HEK293 (cell line): Measurements from ENCODE around the gene GLCCI1.

Source experiments
- CTCF ChIA-PET: fragments of 350-600 bp; formaldehyde crosslinking; extraction: SDS; loops from one replicate; lab custom pipeline; 2021; ENCODE audit warnings: antibody characterized with exemption; lab: Yijun Ruan, JAX
- POLR2A ChIA-PET: fragments of 300-600 bp; formaldehyde crosslinking; extraction: SDS; loops from one replicate; lab custom pipeline; 2020; ENCODE audit warnings: antibody characterized with exemption, inconsistent platforms; lab: Yijun Ruan, JAX
- H3K27ac ChIP-seq: fragments of 200-500 bp; sonication (Bioruptor generic); 2 replicates; pipeline ENCODE4 v1.5.1; 2014; ENCODE audit warnings: low read depth, low read length, control low read depth, inconsistent platforms; ENCODE audit errors: extremely low read depth
- H3K36me3 ChIP-seq, 2 experiments: fragments of 200-500 bp in 1 of 2; sonication (Bioruptor generic) in 1 of 2; 1 replicate in 1 of 2; 2 replicates in 1 of 2; pipeline ENCODE4 v1.5.1; 2014 to 2017; ENCODE audit warnings: inconsistent platforms in 2 of 2, low read length in 2 of 2; ENCODE audit not compliant: control insufficient read depth in 2 of 2, insufficient read depth in 1 of 2
- H3K4me1 ChIP-seq: fragments of 200-500 bp; sonication (Bioruptor generic); 2 replicates; pipeline ENCODE4 v1.5.1; 2014; ENCODE audit warnings: mild to moderate bottlenecking, low read length, inconsistent platforms; ENCODE audit not compliant: control insufficient read depth, insufficient read depth
- H3K4me3 ChIP-seq: 2 replicates; pipeline ENCODE4 v1.5.1; 2011; ENCODE audit warnings: low read depth, mild to moderate bottlenecking, control low read depth, low read length, moderate library complexity
- H3K9me3 ChIP-seq: fragments of 200-500 bp; sonication (Bioruptor generic); 2 replicates; pipeline ENCODE4 v1.5.1; 2014; ENCODE audit warnings: low read depth, low read length, inconsistent platforms; ENCODE audit not compliant: control insufficient read depth, insufficient read depth
- ELK4 ChIP-seq: IDR thresholded peaks from 2 replicates; pipeline ENCODE4 v1.6.1; 2011; ENCODE audit warnings: mild to moderate bottlenecking, low read depth, low read length, borderline replicate concordance
- GLIS1 ChIP-seq: fragments of 450-650 bp; formaldehyde crosslinking; IDR thresholded peaks from 2 replicates; pipeline ENCODE4 v1.5.1; 2016; ENCODE audit warnings: missing biosample characterization, missing genetic modification characterization
- HOXA7 ChIP-seq: sonication (generic); formaldehyde crosslinking; IDR thresholded peaks from 2 replicates; pipeline ENCODE4 v1.8.1; 2022; ENCODE audit warnings: missing genetic modification reagents, borderline replicate concordance
- HOXD13 ChIP-seq: sonication (generic); formaldehyde crosslinking; IDR thresholded peaks from 2 replicates; pipeline ENCODE4 v1.8.0; 2022; ENCODE audit warnings: missing genetic modification reagents, borderline replicate concordance
- KLF9 ChIP-seq: fragments of 450-650 bp; formaldehyde crosslinking; IDR thresholded peaks from 2 replicates; pipeline ENCODE4 v1.5.1; 2016; ENCODE audit warnings: missing biosample characterization, missing genetic modification characterization, low read depth
- PBX3 ChIP-seq: sonication (generic); formaldehyde crosslinking; IDR thresholded peaks from 2 replicates; pipeline ENCODE4 v1.8.1; 2022; ENCODE audit warnings: mild to moderate bottlenecking, moderate library complexity, missing genetic modification reagents
- PRDM6 ChIP-seq: fragments of 450-650 bp; formaldehyde crosslinking; IDR thresholded peaks from 2 replicates; pipeline ENCODE4 v1.5.1; 2017; ENCODE audit warnings: missing biosample characterization, missing genetic modification characterization
- SP2 ChIP-seq: fragments of 450-650 bp; formaldehyde crosslinking; IDR thresholded peaks from 2 replicates; pipeline ENCODE4 v1.5.1; 2016; ENCODE audit warnings: missing biosample characterization, missing genetic modification characterization
- ZBTB10 ChIP-seq: fragments of 450-650 bp; formaldehyde crosslinking; IDR thresholded peaks from 2 replicates; pipeline ENCODE4 v1.5.1; 2016; ENCODE audit warnings: missing biosample characterization, missing genetic modification characterization
- ZBTB8A ChIP-seq: fragments of 450-650 bp; formaldehyde crosslinking; IDR thresholded peaks from 2 replicates; pipeline ENCODE4 v1.5.1; 2016; ENCODE audit warnings: missing biosample characterization, missing genetic modification characterization
- ZNF202 ChIP-seq: fragments of 450-650 bp; formaldehyde crosslinking; IDR thresholded peaks from 2 replicates; pipeline ENCODE4 v1.5.1; 2016; ENCODE audit warnings: missing biosample characterization, missing genetic modification characterization, borderline replicate concordance
- ZNF23 ChIP-seq: fragments of 450-650 bp; formaldehyde crosslinking; IDR thresholded peaks from 2 replicates; pipeline ENCODE4 v1.5.1; 2016; ENCODE audit warnings: missing biosample characterization, missing genetic modification characterization, borderline replicate concordance
- ZNF292 ChIP-seq: fragments of 450-650 bp; formaldehyde crosslinking; IDR thresholded peaks from 2 replicates; pipeline ENCODE4 v1.5.1; 2016; ENCODE audit warnings: low read depth, missing biosample characterization, missing genetic modification characterization, borderline replicate concordance
- ZNF311 ChIP-seq: fragments of 450-650 bp; formaldehyde crosslinking; IDR thresholded peaks from 2 replicates; pipeline ENCODE4 v1.5.1; 2017; ENCODE audit warnings: missing biosample characterization, missing genetic modification characterization, borderline replicate concordance
- ZNF335 ChIP-seq: fragments of 450-650 bp; formaldehyde crosslinking; conservative IDR thresholded peaks from 2 replicates; pipeline ENCODE4 v1.5.1; 2016; ENCODE audit warnings: missing biosample characterization, missing genetic modification characterization
- ZNF350 ChIP-seq: fragments of 450-650 bp; formaldehyde crosslinking; IDR thresholded peaks from 2 replicates; pipeline ENCODE4 v1.5.0; 2017; ENCODE audit warnings: missing biosample characterization, mild to moderate bottlenecking, missing genetic modification characterization
- ZNF366 ChIP-seq: fragments of 450-650 bp; formaldehyde crosslinking; conservative IDR thresholded peaks from 2 replicates; pipeline ENCODE4 v1.5.1; 2016; ENCODE audit warnings: missing biosample characterization, missing genetic modification characterization
- ZNF37A ChIP-seq: fragments of 450-650 bp; IDR thresholded peaks from 2 replicates; pipeline ENCODE4 v1.5.1; 2018; ENCODE audit warnings: missing biosample characterization, missing genetic modification characterization
- ZNF513 ChIP-seq: fragments of 450-650 bp; IDR thresholded peaks from 2 replicates; pipeline ENCODE4 v1.5.1; 2018; ENCODE audit warnings: missing biosample characterization, missing genetic modification characterization
- ZNF548 ChIP-seq: fragments of 450-650 bp; formaldehyde crosslinking; IDR thresholded peaks from 2 replicates; pipeline ENCODE4 v1.5.1; 2016; ENCODE audit warnings: missing biosample characterization, missing genetic modification characterization
- ZNF692 ChIP-seq: fragments of 450-650 bp; formaldehyde crosslinking; IDR thresholded peaks from 2 replicates; pipeline ENCODE4 v1.5.1; 2016; ENCODE audit warnings: missing biosample characterization, missing genetic modification characterization
- ZNF785 ChIP-seq: fragments of 450-650 bp; formaldehyde crosslinking; IDR thresholded peaks from 2 replicates; pipeline ENCODE4 v1.5.1; 2016; ENCODE audit warnings: missing biosample characterization, missing genetic modification characterization
- ZNF843 ChIP-seq: fragments of 450-650 bp; formaldehyde crosslinking; IDR thresholded peaks from 2 replicates; pipeline ENCODE4 v1.5.1; 2016; ENCODE audit warnings: missing biosample characterization, missing genetic modification characterization

GLCCI1 gene

GRCh38 chr7:8111282-8111960 is 142.8 kb downstream of the GLCCI1 start:
- ChIA-PET CTCF (no interaction called here), POLR2A (no interaction called here)
- H3K36me3 ChIP-seq: no peaks in the 10 kb centered on the region
- no peak overlapping the region for H3K4me3 ChIP-seq
- no peak for TF ChIP-seq ZBTB8A (tag by site-specific recombination)
- no peak for TF ChIP-seq ZNF785 (tag by site-specific recombination)
- TF ChIP-seq ZNF350 (tag by site-specific recombination): no peak
- no peak for TF ChIP-seq HOXA7 (CRISPR knock-in tag)
- TF ChIP-seq ELK4: no peak
- no peak for TF ChIP-seq ZNF335
- no peak for TF ChIP-seq ZNF513
- no peak for TF ChIP-seq ZNF202 (tag by site-specific recombination)
- no peak for TF ChIP-seq ZNF37A (tag by site-specific recombination)
- no peak for TF ChIP-seq ZNF292 (tag by site-specific recombination)
- no peak for TF ChIP-seq HOXD13
- no peak for TF ChIP-seq ZNF366
- TF ChIP-seq ZNF311: no peak
- TF ChIP-seq ZBTB10 (tag by site-specific recombination): no peak
- TF ChIP-seq PBX3 (CRISPR knock-in tag): no peak
- no peaks in the 10 kb centered on the region for H3K9me3 ChIP-seq
- no peaks in the 10 kb centered on the region; the same call in 1 of the 2 replicates for H3K4me1 ChIP-seq
- H3K27ac ChIP-seq: no peak overlapping the region

GRCh38 chr7:8112685-8113084 is 144.1 kb downstream of the GLCCI1 start:
- ChIA-PET POLR2A (no interaction called here), CTCF (no interaction called here)
- H3K4me3 ChIP-seq: no peak overlapping the region
- H3K27ac ChIP-seq: no peak overlapping the region
- TF ChIP-seq ZNF23 (tag by site-specific recombination) (no peak), KLF9 (tag by site-specific recombination) (no peak), SP2 (tag by site-specific recombination) (no peak), ZNF843 (tag by site-specific recombination) (no peak), PRDM6 (tag by site-specific recombination) (no peak), ZNF692 (tag by site-specific recombination) (no peak), ZNF548 (tag by site-specific recombination) (no peak), GLIS1 (no peak), ZBTB8A (tag by site-specific recombination) (no peak)
- no peaks in the 10 kb centered on the region for H3K9me3 ChIP-seq
- no peaks in the 10 kb centered on the region; the same call in 1 of the 2 replicates for H3K4me1 ChIP-seq
- no peaks in the 10 kb centered on the region for H3K36me3 ChIP-seq
